Sigmoid colon (tissue), 4 donors: ENCODE results near the gene CFD.

ENCODE experiments used
- CTCF ChIP-seq, 4 experiments: fragments of 450-650 bp in 3 of 4; fragments of 200-600 bp in 1 of 4; IDR thresholded peaks; one replicate each; pipeline ENCODE4 v1.5.1; 2016 to 2019; ENCODE audit warnings: antibody characterized with exemption in 4 of 4, mild to moderate bottlenecking in 3 of 4, moderate library complexity in 2 of 4
- POLR2A ChIP-seq, 2 donors: fragments of 450-650 bp; IDR thresholded peaks; one replicate each; pipeline ENCODE4 v1.6.1; 2016; ENCODE audit warnings: antibody characterized with exemption in 2 of 2, mild to moderate bottlenecking in 2 of 2, moderate library complexity in 2 of 2
- POLR2AphosphoS5 ChIP-seq, 4 donors: sonication (generic); formaldehyde crosslinking; IDR thresholded peaks; one replicate each; pipeline ENCODE4 v1.6.1; 2017; ENCODE audit warnings: antibody characterized with exemption in 4 of 4

GRCh38 chr19:852136-853013 lies 7.1 kb upstream of the CFD start, which contains the start of gene ELANE:
- TF ChIP-seq CTCF (IDR thresholded peaks at IDR 0.05) = no peak
- no peak for TF ChIP-seq POLR2AphosphoS5 (IDR thresholded peaks at IDR 0.05)
- TF ChIP-seq POLR2A (IDR thresholded peaks at IDR 0.05) = no peak
